B cell (primary cell): Measurements from ENCODE around the gene SCARB1.

Experiments
- EZH2 ChIP-seq: IDR thresholded peaks from 2 replicates; pipeline ENCODE4 v1.6.1; 2012; ENCODE audit warnings: borderline replicate concordance, low read depth, mild to moderate bottlenecking, moderate library complexity, low read length; ENCODE audit not compliant: insufficient read depth, poor library complexity, severe bottlenecking
- TF ChIP-seq, protein P1 (sequence below): fragments of 200-600 bp; IDR thresholded peaks from one replicate; pipeline ENCODE4 v1.8.0; 2022; ENCODE audit warnings: antibody characterized with exemption, mild to moderate bottlenecking

DNA sequence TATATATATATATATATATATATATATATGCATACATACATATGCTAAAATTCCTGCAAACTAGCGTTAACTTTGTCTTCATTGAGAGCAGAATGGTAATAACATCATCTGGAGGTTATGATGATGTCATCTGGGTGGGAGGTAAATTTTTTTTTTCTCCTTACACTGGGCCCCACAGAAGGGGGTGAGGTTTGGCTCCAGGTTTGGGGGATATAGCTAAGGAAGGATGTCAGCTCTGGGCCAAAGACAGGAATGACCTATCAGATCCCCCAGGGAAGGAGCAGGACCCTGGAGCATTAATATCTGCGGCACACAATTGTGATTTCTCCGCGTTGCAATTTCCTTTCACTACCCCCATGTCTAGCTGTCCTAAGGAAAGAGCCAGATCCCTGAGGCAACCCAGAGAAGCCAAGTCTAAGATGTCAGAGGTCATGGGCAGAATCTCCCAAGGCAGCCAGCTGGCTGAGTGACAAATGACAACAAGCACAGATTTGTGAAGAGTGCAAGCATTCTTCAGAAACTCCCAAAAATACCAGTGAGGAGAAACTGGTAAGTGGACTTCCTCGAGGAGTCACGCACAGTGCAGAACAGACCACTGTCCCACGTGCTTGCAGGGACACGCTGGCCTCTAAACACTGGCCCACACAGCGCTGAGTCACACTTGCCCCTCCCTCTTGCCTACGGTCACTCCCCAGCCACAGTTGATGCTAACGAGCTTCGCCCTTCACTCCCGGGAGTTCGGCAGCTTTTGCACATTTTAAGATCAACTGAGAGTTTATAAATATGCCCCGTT, 40.8 kb upstream of the SCARB1 start:
- TF ChIP-seq, protein P1, sequence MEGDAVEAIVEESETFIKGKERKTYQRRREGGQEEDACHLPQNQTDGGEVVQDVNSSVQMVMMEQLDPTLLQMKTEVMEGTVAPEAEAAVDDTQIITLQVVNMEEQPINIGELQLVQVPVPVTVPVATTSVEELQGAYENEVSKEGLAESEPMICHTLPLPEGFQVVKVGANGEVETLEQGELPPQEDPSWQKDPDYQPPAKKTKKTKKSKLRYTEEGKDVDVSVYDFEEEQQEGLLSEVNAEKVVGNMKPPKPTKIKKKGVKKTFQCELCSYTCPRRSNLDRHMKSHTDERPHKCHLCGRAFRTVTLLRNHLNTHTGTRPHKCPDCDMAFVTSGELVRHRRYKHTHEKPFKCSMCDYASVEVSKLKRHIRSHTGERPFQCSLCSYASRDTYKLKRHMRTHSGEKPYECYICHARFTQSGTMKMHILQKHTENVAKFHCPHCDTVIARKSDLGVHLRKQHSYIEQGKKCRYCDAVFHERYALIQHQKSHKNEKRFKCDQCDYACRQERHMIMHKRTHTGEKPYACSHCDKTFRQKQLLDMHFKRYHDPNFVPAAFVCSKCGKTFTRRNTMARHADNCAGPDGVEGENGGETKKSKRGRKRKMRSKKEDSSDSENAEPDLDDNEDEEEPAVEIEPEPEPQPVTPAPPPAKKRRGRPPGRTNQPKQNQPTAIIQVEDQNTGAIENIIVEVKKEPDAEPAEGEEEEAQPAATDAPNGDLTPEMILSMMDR, result no peak
- no peak for TF ChIP-seq EZH2
